Loucy (cell line): ENCODE data around the gene CFHR4.

Experiments used
- H2AFZ ChIP-seq: fragments of 200-600 bp; sonication (generic); 2 replicates; pipeline ENCODE4 v1.6.0; 2016; ENCODE audit warnings: antibody characterized with exemption, mild to moderate bottlenecking, low read length, moderate library complexity
- H3F3A ChIP-seq: fragments of 200-600 bp; 2 replicates; pipeline ENCODE4 v1.6.0; 2016; ENCODE audit warnings: antibody characterized with exemption, low read depth, mild to moderate bottlenecking
- H3K27me3 ChIP-seq: fragments of 200-600 bp; sonication (generic); 2 replicates; pipeline ENCODE4 v1.6.1; 2014; ENCODE audit warnings: low read length, mild to moderate bottlenecking; ENCODE audit not compliant: insufficient read depth, poor library complexity, severe bottlenecking
- H3K36me3 ChIP-seq: fragments of 200-600 bp; sonication (generic); 2 replicates; pipeline ENCODE4 v1.6.1; 2016; ENCODE audit warnings: low read length; ENCODE audit not compliant: insufficient read depth
- H3K4me1 ChIP-seq: fragments of 200-600 bp; sonication (generic); 2 replicates; pipeline ENCODE4 v1.5.1; 2014; ENCODE audit warnings: low read length, mild to moderate bottlenecking; ENCODE audit not compliant: insufficient read depth, poor library complexity, severe bottlenecking
- H3K4me2 ChIP-seq: fragments of 200-600 bp; sonication (generic); 2 replicates; pipeline ENCODE4 v1.6.0; 2014; ENCODE audit warnings: antibody characterized with exemption, low read length, low read depth, mild to moderate bottlenecking; ENCODE audit not compliant: poor library complexity, severe bottlenecking
- H3K4me3 ChIP-seq: fragments of 200-600 bp; sonication (generic); 2 replicates; pipeline ENCODE4 v1.5.1; 2014; ENCODE audit warnings: low read length, mild to moderate bottlenecking, mixed read lengths; ENCODE audit not compliant: poor library complexity, severe bottlenecking
- H3K79me2 ChIP-seq: fragments of 200-600 bp; sonication (generic); 2 replicates; pipeline ENCODE4 v1.6.1; 2014; ENCODE audit warnings: low read length; ENCODE audit not compliant: insufficient read depth
- H3K9ac ChIP-seq: fragments of 200-600 bp; sonication (generic); 2 replicates; pipeline ENCODE4 v1.6.0; 2014; ENCODE audit warnings: mild to moderate bottlenecking, low read depth, low read length, moderate library complexity; ENCODE audit not compliant: poor library complexity, severe bottlenecking
- H3K9me2 ChIP-seq: fragments of 200-600 bp; sonication (generic); replicated peaks from 2 replicates; pipeline ENCODE4 v1.6.1; 2016; ENCODE audit warnings: low read depth, low read length, mixed read lengths
- H3K9me3 ChIP-seq: fragments of 200-600 bp; sonication (generic); 2 replicates; pipeline ENCODE4 v1.6.1; 2014; ENCODE audit warnings: mild to moderate bottlenecking, antibody characterized with exemption, low read length, low read depth; ENCODE audit not compliant: insufficient read depth
- H4K20me1 ChIP-seq: fragments of 200-600 bp; sonication (generic); 2 replicates; pipeline ENCODE4 v1.6.0; 2014; ENCODE audit warnings: antibody characterized with exemption, low read length, mild to moderate bottlenecking; ENCODE audit not compliant: insufficient read depth, poor library complexity, severe bottlenecking
- CTCF ChIP-seq: fragments of 200-600 bp; sonication (generic); conservative IDR thresholded peaks from 2 replicates; pipeline ENCODE4 v1.5.1; 2014; ENCODE audit warnings: mild to moderate bottlenecking, antibody characterized with exemption, low read length
- EZH2phosphoT487 ChIP-seq: fragments of 200-600 bp; IDR thresholded peaks from 2 replicates; pipeline ENCODE4 v1.6.1; 2018; ENCODE audit warnings: antibody characterized with exemption, mild to moderate bottlenecking, moderate library complexity, borderline replicate concordance

Gene CFHR4

GRCh38 chr1:196954778-196955177, 66.9 kb downstream of the CFHR4 start:
- Histone ChIP-seq H3K4me2 (no peak overlapping the region), H3F3A (no peaks in the 10 kb centered on the region), H3K27me3 (no peaks in the 10 kb centered on the region), H2AFZ (no peak overlapping the region), H3K9ac (no peak overlapping the region), H3K79me2 (no peaks in the 10 kb centered on the region), H3K4me1 (no peaks in the 10 kb centered on the region), H4K20me1 (no peaks in the 10 kb centered on the region), H3K9me3 (no peaks in the 10 kb centered on the region), H3K9me2 (no peaks in the 10 kb centered on the region), H3K4me3 (no peak overlapping the region), H3K36me3 (no peaks in the 10 kb centered on the region)
- TF ChIP-seq CTCF (no peak), EZH2phosphoT487 (no peak)

GRCh38 chr1:196955926-196956325, 68.1 kb downstream of the CFHR4 start:
- H3K79me2 ChIP-seq, result no peaks in the 10 kb centered on the region
- H2AFZ ChIP-seq, result no peak overlapping the region
- no peaks in the 10 kb centered on the region for H3K36me3 ChIP-seq
- no peaks in the 10 kb centered on the region for H3K4me1 ChIP-seq
- no peaks in the 10 kb centered on the region for H3K27me3 ChIP-seq
- no peak overlapping the region for H3K4me3 ChIP-seq
- no peak overlapping the region for H3K9ac ChIP-seq
- TF ChIP-seq EZH2phosphoT487 (no peak), CTCF (no peak)
- H4K20me1 ChIP-seq, result no peaks in the 10 kb centered on the region
- H3K9me3 ChIP-seq, result no peaks in the 10 kb centered on the region
- no peaks in the 10 kb centered on the region for H3K9me2 ChIP-seq
- H3F3A ChIP-seq, result no peaks in the 10 kb centered on the region
- no peak overlapping the region for H3K4me2 ChIP-seq

DNA sequence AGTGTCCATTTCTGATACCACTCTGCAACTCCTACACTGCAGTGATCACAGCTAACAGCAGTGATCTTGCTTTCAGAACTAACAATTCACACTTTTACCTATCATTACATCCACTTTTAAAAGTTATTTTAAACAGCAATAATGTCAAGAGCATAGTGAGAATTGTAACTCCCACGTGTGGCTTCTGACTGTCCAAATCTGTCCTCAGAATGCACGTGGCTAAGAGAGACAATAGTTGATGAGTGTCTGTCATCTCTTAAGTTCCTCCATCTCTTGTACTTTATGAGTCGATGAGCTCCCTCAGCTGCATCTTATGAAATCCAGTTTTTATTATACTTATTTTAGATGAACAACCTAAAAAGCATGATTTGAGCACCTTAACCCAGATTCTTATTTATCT, 73.0 kb downstream of the CFHR4 start:
- TF ChIP-seq EZH2phosphoT487, result no peak
- TF ChIP-seq CTCF, result no peak
- H3K9me2 ChIP-seq, result no peaks in the 10 kb centered on the region
- H3K4me3 ChIP-seq, result no peak overlapping the region
- no peaks in the 10 kb centered on the region for H3K36me3 ChIP-seq
- no peak overlapping the region for H2AFZ ChIP-seq
- H3K4me1 ChIP-seq, result no peaks in the 10 kb centered on the region
- no peaks in the 10 kb centered on the region for H3K27me3 ChIP-seq
- H3K79me2 ChIP-seq, result no peaks in the 10 kb centered on the region
- H3K4me2 ChIP-seq, result no peak overlapping the region
- H3K9me3 ChIP-seq, result no peaks in the 10 kb centered on the region
- H3K9ac ChIP-seq, result no peak overlapping the region
- no peaks in the 10 kb centered on the region for H3F3A ChIP-seq
- H4K20me1 ChIP-seq, result no peaks in the 10 kb centered on the region
